NCI-H2196 treated with DMSO at 0.1 percent for 48 hours (cell line): ENCODE measurements around the gene GLOD5.

Experiments
- DNase-seq: peaks from one replicate; lab custom pipeline; 2025; ENCODE audit not compliant: unreplicated experiment; lab: John Stamatoyannopoulos, UW

GLOD5 gene

DNA sequence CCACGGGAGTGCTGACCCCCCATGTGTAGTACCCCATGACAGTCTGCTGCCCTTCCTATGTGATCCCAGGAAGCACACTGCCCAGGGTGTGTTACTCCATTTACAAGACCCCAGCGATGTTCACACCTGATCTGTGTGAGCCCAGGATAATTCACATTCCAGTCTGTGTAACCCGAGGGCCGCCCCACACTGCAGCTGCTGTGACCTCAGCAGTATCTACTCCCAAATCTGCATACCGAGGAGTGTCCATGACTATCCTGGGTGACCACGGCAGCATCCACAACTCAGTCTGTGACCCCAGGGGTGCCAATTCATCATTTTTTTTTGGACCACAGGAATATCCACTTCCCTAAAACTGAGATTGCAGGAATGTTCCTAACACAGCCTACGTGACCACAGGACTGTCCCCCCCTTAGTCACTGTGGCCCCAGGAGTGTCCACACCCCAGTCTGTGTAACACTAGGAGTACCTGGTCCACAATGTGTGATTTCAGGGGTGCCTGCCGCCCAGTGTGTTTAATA is 7.8 kb upstream of the GLOD5 start:
- no peak for DNase-seq

DNA sequence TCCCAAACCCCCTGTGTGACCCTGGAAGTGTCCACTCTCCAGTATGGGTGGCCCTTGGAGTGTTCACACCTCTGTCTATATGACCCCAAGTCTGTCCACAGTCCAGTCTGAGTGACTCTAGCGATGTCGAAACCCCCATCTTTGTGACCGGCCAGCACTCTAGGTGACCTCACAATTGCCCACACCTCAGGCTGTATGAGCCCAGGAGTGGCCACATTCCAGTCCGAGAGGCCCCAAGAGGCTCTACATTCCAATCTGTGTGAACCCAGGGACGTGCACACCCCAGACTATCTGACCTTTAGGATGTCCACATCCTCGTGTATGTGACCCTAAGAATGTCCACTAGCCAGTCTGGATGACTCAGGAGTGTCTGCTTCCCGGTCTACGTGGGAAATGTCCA is 7.3 kb upstream of the GLOD5 start:
- no peak for DNase-seq

DNA sequence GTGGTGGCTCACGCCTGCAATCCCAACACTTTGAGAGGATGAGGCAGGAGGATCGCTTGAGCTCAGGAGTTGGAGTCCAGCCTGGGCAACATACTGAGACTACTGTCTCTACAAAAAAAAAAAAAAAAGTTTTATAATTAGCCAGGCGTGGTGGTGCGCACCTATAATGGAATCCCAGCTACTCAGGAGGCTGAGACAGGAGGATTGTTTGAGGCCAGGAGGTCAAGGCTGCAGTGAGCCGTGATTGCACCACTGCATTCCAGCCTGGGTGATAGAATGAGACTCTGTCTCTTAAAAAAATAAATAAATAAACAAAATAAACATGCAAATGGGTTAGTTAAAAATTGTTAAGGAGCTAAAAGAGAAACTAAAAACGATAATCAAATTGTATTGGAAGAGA is 7.7 kb downstream of the GLOD5 start:
- DNase-seq = no peak

DNA sequence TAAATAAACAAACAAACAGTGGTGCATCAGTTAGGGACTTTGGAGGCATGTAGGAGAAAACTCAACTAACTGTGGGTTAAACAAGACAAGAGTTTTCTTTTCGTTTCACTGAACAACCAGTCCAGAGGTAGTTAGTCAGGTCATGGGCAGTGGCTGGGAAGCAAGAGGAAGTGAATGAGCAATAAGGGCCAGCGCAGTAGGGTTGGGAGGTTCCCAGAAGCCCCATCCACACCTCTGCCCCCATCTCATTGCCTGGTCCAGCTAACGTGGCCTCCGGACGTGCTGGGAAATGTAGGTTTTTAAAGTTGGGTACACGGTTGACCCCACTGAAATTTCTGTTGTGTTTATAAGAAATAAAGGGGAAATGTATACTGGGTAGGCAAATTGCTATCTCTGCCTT is 8.7 kb downstream of the GLOD5 start:
- DNase-seq = no peak

DNA sequence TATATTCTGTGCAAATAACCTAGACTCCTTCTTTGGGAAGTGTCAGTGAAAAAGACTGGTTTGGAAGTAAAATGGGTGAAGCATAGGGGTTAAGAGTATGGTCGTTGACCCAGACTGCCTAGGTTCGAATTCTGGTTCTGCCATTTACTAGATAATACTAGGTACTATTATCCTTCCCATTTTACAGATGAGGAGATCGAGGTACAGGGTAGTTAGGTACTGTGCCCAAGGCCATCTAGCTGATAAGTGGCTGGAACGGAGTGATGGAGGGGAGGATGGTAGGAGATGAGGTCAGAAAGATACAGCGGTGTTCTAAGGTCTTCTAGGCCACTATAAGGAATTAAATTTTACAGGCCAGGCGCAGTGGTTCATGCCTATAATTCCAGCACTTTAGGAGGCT is 11.1 kb downstream of the GLOD5 start:
- no peak for DNase-seq

DNA sequence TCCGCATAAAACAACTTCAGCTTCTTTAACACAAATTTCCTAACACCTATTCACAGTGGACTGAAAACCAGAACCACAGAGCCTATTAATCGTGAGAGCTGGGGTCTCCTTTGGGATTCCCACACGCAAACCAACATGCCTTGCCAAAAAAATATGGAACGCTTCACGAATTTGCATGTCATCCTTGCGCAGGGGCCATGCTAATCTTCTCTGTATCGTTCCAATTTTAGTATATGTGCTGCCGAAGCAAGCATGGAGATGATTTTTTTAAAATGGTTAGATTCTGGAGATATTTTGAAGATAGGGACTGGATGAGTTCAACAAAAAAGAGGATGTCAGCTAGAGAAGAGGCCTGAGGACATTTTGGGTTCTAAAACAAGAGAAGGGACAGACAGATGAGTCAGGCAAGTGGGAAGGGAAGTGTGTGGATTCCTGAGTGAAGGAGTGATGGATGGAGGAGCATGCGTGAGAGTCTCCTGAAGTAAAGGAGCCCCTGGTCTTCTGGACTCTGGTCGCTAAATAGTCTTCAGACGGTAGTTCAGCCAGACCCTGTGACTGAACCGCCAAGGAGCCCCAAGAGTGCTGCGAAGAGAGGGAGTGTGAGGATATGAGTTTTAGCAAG is 15.4 kb downstream of the GLOD5 start:
- DNase-seq = no peak

DNA sequence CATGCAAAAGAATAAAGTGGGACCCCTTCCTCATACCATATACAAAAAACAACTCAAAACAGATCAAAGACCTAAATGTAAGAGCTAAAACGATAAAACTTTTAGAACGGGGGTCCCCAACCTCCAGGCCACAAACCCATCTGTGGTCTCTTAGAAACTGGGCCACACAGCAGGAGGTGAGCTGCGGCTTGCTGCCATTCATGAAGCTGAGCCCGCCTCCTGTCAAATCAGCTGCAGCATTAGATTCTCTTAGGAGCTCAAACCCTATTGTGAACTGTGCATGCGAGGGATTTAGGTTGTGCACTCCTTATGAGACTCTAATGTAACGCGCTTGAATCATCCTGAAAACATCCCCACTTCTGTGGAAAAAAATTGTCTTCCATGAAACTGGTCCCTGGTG is 17.9 kb downstream of the GLOD5 start:
- DNase-seq = no peak

DNA sequence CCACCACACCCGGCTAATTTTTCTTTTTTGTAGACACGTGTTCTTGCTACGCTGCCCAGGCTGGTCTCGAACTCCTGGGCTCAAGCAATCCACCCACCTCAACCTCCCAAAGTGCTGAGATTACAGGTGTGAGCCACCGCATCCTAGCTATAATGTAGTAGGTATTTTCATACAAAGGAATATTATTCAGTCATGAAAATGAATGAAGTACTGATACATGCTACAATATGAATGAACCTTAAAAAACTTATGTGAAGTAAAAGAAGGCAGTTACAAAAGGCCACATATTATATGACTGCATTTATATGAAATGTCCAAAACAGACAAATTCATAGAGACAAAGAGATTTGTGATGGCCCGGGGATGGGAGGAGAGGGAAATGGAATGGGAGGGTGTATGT is 20.2 kb downstream of the GLOD5 start:
- DNase-seq = no peak

DNA sequence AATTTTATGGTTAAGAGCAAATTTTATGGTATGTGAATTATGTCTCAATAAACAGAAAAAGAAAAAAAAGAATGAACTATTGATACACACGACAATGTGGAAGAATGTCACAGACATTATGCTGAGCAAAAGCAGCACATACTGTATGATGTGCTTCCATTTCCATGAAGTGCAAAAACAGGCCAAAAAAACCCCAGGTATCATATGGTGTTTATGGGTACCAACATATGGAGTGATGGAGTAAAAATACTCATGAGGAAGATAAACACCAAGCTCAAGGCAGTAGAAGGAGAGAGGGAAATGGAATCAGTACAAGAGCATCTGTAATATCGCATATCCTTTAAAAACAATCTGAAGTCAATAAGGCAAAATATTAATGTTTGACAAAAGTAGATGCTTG is 20.7 kb downstream of the GLOD5 start:
- no peak for DNase-seq

DNA sequence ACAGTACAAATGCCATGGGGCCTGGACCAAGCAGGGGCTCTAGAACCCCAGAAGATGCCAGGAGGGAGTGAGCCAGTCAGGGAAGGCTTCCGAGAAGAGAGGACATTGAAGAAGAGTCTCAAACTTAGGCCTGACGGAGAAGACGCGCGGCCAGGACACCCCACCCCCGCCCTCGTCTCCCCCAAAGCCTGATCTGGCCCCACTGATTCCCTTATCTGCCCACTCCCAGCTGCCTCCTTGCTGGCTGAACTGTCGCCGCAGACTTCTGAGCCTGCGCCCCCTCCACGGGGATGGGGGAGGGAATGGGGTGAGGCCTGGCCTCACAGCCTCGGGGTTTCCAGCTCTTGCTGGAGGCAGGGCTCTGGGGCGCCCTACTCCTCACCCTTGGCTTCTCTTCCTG is 21.2 kb downstream of the GLOD5 start:
- DNase-seq = no peak

DNA sequence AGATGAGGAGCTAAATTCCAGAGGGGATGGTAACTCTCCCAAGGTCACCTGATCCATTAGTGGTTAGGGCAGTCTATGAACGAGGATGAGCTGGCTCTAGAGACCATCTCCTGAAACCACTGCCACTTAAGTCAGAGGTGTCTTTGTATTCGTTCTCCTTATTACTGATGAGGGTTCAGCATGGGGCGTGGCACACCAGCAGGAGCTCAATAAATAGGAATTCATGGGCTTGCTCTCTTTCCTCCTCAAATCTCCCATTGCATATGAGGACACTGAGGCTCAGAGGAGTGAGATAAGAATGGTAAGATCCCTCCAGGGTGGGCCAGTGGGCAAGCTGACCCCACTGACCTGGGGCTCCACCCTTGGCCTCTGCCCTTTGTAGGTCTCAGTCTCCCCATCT is 23.2 kb downstream of the GLOD5 start:
- DNase-seq = no peak

DNA sequence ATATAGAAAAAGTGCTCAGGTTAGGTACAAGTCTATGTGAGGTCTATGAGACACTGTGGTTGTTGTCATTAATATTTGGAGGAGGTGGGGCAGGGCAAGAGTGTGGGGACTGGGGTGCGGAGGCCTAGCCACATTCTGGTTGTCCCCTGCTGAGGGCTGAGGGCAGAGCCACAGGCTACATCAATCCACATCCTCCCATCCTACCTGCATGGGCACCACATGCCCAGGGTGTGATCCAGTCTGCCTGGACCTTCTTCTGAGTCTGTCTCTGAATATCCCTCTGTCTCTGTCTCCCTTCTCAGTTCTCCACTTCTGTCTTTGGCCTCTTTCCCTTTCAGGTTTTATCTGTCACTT is 23.6 kb downstream of the GLOD5 start:
- no peak for DNase-seq

DNA sequence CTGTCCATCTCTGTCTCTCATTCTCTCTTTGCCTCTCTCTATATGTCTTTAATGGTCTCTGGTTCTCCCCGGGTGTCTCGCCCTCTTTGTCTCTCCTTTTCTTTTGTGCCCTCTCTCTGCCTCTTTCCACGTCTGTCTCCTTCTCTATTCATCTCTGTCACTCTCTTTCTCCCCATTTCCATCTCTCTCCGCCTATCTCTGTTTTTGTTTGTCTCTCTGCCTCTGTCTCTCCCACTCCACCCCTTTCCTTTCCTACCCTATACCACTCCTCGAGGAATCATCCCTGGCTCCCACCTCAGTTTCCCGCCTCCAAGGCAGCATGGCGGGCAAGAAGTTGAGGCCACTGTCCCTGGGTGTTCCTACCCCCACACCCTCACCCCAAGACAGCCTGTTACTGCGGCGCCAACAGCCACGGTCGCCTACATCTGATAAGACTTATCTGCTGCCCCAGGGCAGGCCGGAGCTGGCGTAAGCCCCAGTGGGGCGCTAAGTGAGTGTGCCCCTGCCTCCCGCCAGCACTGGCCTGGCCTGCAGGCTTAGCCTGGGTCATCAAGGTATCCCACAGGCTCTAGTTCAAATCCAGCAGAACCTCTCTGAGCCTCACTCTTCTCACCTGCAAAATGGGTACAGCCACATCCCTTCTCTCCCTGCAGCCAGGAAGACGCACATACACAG is 24.1 kb downstream of the GLOD5 start:
- no peak for DNase-seq

DNA sequence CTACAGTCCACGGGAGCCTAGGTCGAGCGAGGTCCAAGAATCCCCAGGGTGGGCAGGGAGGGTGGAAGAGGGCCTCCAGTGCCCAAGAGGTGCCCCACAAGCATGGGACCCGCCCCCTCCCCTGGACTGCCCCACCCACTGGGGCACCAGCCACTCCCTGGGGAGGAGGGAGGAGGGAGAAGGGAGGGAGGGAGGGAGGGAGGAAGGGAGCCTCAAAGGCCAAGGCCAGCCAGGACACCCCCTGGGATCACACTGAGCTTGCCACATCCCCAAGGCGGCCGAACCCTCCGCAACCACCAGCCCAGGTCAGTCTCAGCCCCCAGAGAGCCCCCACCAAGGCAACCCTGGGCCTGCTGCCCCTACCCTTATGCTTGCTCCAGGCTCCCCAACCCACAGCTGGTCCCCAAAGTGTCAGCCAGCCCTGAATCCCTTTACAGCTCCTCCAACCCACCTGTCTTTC is 24.8 kb downstream of the GLOD5 start, which contains the start of gene GATA1:
TSS of gene GATA1 (plus strand) at position 250 of the 460 bp plus-strand sequence. CDS start 4,520 bp downstream, outside the sequence.
- no peak for DNase-seq

DNA sequence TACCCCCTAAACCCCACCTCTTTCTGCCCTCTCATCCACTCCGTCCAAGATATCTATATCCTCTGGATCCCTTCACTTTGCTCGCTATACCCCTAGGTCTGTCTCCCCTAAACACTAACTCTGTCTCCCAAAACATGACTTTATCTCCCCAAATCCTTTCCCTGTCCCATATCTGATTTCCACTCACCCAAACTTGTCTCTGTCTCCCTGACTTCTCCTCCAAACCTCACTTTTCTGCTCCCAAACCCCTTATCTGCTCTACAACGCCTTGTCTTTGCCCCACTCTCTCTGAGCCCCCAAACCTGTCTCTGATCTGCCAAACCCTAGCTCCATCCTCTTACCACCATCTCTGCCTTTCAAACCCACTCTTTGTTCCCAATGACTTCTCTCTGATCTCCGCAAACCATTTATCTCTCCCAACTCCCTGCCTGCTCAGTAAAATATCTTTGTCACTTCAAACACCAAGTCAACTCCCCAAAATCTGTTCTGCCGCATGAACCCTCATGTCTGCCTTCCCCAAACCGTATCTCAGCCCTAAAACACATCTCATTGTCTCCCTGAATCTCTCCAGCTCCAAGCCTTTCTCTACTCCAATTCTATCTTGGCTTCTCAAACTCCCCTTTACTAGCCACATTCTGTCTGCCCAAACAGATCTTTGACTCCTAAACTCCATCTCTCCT is 25.4 kb downstream of the GLOD5 start:
- no peak for DNase-seq

DNA sequence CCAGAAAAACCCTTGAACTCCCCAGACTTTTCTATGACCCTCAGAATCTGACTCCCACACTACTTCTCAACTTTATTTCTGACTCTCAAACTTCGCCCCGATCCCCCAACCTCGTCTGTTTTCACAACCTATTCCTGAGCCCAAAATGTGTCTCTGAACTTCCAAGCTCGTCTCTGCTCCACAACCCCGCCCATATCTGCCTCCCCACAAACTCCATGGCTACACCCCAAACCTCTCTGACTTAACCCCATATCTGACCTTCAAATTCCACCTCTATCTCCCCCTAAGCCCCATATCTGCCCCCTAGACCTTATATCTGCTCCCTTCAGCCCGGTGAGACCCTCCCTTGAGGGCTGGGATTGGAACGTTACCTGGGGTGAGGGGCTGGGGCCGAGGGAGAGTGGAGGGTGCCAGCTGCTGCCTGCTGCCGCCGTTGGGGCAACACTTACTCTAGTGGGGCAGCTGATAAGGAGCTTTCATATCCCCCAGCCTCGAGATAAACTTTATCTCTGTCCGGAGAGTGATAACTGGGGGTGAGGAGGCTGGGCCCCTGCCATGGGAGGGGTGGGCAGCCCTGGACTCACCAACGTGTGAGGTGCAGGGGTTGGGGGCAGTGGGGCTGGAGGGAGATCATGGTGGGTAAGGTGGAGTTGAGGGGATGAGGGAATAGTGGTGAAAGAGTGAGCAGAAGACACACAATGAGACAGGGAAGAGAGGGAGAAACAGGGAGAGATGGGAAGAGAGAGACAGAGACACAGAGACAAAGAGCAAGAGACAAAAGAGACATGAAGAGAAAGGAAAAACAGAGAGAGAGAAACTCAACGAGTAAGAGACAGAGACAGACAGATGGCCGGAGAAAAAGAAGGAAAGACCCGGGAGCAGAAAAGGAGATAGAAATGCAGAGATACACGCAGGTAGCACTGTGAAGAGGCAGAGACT is 26.2 kb downstream of the GLOD5 start:
- no peak for DNase-seq

DNA sequence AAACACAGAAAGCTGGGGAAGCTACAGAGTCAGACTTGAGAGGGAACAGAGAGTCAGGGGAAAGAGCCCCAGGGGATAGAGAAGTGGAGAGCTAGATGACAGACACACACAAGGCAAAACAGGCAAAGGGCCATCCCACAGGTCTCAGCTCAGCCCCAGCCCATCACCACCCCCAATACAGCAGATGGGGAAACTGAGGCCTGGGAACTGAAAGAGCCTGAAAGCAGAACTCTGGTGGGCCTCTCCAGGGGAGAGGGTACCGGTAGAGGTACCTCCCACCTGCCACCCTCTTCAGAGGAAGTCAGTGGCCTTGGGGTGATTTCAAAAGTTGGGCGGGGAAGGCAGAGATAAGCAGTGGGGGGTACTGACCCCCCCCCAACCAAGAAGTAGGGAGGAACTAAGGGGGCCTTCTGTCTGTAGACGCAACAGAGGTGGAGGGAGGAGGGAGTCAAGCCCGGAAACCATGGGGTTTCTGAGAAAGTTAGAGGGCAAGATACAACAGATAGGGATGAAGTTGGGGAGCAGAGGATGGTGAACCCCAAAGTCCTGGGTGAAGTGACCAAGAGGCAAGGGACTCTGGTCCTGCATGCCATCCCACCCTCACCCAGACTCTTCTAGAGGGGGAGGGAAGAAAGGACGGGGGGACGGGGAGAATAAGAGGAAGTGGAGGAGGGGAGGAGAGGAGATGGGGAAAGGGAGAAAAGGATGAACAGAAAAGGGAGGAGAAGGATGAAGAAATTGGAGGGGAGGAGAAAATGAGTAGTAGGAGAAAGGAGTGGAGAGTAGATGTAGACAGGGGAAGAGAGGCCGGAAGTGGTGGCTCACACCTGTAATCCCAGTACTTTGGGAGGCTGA is 28.0 kb downstream of the GLOD5 start:
- no peak for DNase-seq

DNA sequence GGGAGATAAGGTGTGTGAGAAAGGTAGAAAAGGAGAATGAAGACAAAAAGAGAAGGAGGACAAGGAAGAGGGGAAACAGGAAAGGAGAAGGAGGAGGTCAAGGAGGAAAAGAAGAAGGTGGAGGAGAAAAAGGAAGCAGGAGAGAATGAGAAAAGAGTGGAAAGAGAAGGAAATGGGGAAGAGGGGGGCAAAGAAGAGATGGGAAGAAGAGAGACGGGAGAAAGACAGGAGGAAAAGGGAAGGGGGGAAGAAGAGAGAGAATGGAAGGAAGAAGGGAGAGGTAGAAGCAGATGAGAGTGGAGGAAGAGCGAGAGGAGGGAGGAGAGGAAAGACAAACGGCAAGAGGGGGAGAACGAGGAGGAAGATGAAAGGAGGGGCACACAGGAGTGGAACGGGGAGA is 28.9 kb downstream of the GLOD5 start:
- no peak for DNase-seq

DNA sequence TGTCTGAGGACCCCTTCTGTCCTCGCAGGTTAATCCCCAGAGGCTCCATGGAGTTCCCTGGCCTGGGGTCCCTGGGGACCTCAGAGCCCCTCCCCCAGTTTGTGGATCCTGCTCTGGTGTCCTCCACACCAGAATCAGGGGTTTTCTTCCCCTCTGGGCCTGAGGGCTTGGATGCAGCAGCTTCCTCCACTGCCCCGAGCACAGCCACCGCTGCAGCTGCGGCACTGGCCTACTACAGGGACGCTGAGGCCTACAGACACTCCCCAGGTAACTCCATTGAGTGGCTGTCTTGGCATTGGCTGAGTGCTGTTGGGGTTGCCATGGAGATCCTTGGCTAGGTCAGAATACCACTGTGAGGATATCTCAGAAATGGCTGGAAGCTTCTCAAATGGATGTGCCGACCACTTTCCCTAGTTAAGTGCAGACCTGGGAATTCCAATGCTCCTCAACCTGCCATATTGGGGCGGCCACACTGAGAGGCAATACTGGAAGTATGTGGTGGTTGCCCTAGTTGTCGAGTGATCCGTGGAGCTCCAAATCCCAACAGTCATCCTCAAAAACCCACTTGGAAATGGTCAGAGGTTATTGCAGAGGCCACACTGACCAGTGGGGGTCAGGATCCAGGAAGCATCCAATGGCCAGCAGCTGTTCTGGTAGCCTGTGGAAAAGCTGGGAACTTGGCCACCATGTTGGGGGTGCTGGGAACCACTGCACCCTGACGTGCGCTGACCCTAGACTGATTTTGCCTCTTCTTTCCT is 29.7 kb downstream of the GLOD5 start:
- no peak for DNase-seq
